Spleen (tissue), 11 donors: ENCODE results near the gene TECPR1. TPM values are rescaled to one million over a fixed set of nuclear protein-coding genes. Genes with fewer than 3 reads are reported as not detected.

ENCODE experiments used
- DNase-seq: peaks from one replicate; pipeline ENCODE4 v3.0.0-alpha.2; 2020
- H3K27ac ChIP-seq, 8 donors: fragments of 200-600 bp; sonication (generic) in 7 of 8; 1 replicate in 4 of 8; 2 replicates in 4 of 8; pipeline versions ENCODE4 v1.5.0 to v1.8.0; 2016 to 2021; ENCODE audit warnings: inconsistent platforms in 4 of 8, mild to moderate bottlenecking in 4 of 8, moderate library complexity in 1 of 8
- H3K27me3 ChIP-seq, 7 donors: fragments of 200-600 bp; sonication (generic) in 6 of 7; replicated peaks in 1 of 7; 1 replicate in 4 of 7; 2 replicates in 3 of 7; pipeline versions ENCODE4 v1.5.0 to v1.8.0; 2016 to 2021; ENCODE audit warnings: inconsistent platforms in 3 of 7, mild to moderate bottlenecking in 1 of 7
- H3K36me3 ChIP-seq, 6 donors: fragments of 200-600 bp; sonication (generic) in 5 of 6; 1 replicate in 4 of 6; 2 replicates in 2 of 6; pipeline versions ENCODE4 v1.5.0 to v1.8.0; 2016 to 2021; ENCODE audit warnings: inconsistent platforms in 2 of 6
- H3K4me1 ChIP-seq, 6 donors: fragments of 200-600 bp; sonication (generic) in 5 of 6; 1 replicate in 3 of 6; 2 replicates in 3 of 6; pipeline versions ENCODE4 v1.5.0 to v1.8.0; 2016 to 2021; ENCODE audit warnings: inconsistent platforms in 3 of 6
- H3K4me3 ChIP-seq, 8 donors: fragments of 200-600 bp; sonication (generic) in 7 of 8; 1 replicate in 4 of 8; 2 replicates in 4 of 8; pipeline versions ENCODE4 v1.5.0 to v1.8.0; 2016 to 2021; ENCODE audit warnings: inconsistent platforms in 4 of 8, mild to moderate bottlenecking in 4 of 8, moderate library complexity in 2 of 8
- H3K9me3 ChIP-seq, 8 donors: fragments of 200-600 bp; sonication (generic) in 7 of 8; 1 replicate in 4 of 8; 2 replicates in 4 of 8; pipeline versions ENCODE4 v1.5.0 to v1.8.0; 2016 to 2021; ENCODE audit warnings: inconsistent platforms in 4 of 8
- CTCF ChIP-seq, 11 experiments: fragments of 200-600 bp in 7 of 11; fragments of 450-650 bp in 4 of 11; sonication (generic) in 4 of 11; IDR thresholded peaks in 8 of 11; conservative IDR thresholded peaks in 3 of 11; 1 replicate in 7 of 11; 2 replicates in 4 of 11; pipeline versions ENCODE4 v1.4.0 to v1.8.0; 2016 to 2021; ENCODE audit warnings: antibody characterized with exemption in 11 of 11, inconsistent platforms in 4 of 11, mild to moderate bottlenecking in 1 of 11
- POLR2A ChIP-seq, 3 donors: fragments of 450-650 bp; IDR thresholded peaks; one replicate each; pipeline ENCODE4 v1.5.1; 2017; ENCODE audit warnings: antibody characterized with exemption in 3 of 3, mild to moderate bottlenecking in 1 of 3
- POLR2AphosphoS5 ChIP-seq, 3 donors: sonication (generic); formaldehyde crosslinking; IDR thresholded peaks; one replicate each; pipeline ENCODE4 v1.5.1; 2017; ENCODE audit warnings: antibody characterized with exemption in 3 of 3
- WGBS, 5 donors: extraction: QIAGEN DNeasy Blood & Tissue Kit in 3 of 5; methylation state at CpG; one replicate each; pipeline versions ENCODE4 v1.1.5 to v1.1.7; 2013 to 2018; 5-methylcytosine and 5-hydroxymethylcytosine counted together
- intact Hi-C: fragments of 100-400 bp; cut with DNase I; formaldehyde crosslinking; loops from one replicate; pipeline ENCODE4 v1.15.0; 2023; ENCODE audit warnings: low total_unique reads
- polyA plus RNA-seq, 3 donors: library from polyadenylated mRNA; stranded (reverse); fragments of 200-250 nt; gene quantifications; one replicate each; pipeline ENCODE4 v1.2.1, GENCODE V29; 2013
- total RNA-seq, 7 donors: library from RNA; depleted of rRNA in 3 of 7; stranded (reverse); fragments of >200 nt in 3 of 7; fragmentation: NEBNext Ultra II Directional in 4 of 7; extraction: Animal tissue kit (Norgen Biotek cat#: 25700) in 4 of 7; gene quantifications; one replicate each; pipeline versions ENCODE4 v1.1.0 to v1.2.1, GENCODE V29; 2016 to 2021
- donor health status: healthy with polysubstance abuse.
- donor health status: DM: no; HTN: no; CAD: no; lungs with moderate emphysema.
- donor health status: DM: no; HTN: no; CAD: no.
- donor health status: Bipolar disorder and iron deficiency.
- donor health status: healthy.
- donor health status: DM: no; HTN: no; CAD: no.
- donor health status: DM: yes; HTN: yes; CAD: no.

Gene TECPR1
- total and polyA plus RNA-seq, 10 donors = 8.4 to 86.4 (median 40.1) TPM

GRCh38 chr7:98203964-98204605 is 47.9 kb downstream of the TECPR1 start:
- Histone ChIP-seq H3K4me1 (peaks cover 7 to 48% (median 43%) of the 10 kb centered on the region in 6 donors), H3K27me3 (no peaks in the 10 kb centered on the region), H3K4me3 (no peak overlapping the region), H3K36me3 (peaks cover 0 to 62% (median 33%) of the 10 kb centered on the region in 6 donors), H3K9me3 (no peaks in the 10 kb centered on the region), H3K27ac (peak overlapping the region in 1 of 8 donors; percentile 70)
- intact Hi-C loops = no loop called here
- TF ChIP-seq POLR2AphosphoS5 (IDR thresholded peaks at IDR 0.05) (no peak), POLR2A (IDR thresholded peaks at IDR 0.05) (no peak), CTCF (IDR thresholded peaks at IDR 0.05 in 8 of 11, conservative IDR thresholded peaks at IDR 0.05 in 3 of 11) (no peak)
- no peak for DNase-seq
- WGBS, 5 donors = 96 to 99% (median 97%) methylated on average over 18 of the region's 18 CpGs

GRCh38 chr7:98203261-98203963 is 48.6 kb downstream of the TECPR1 start:
- H3K9me3 ChIP-seq = peaks cover 0 to 4% (median 1%) of the 10 kb centered on the region in 8 donors
- H3K36me3 ChIP-seq = peaks cover 0 to 59% (median 33%) of the 10 kb centered on the region in 6 donors
- TF ChIP-seq POLR2AphosphoS5 (IDR thresholded peaks at IDR 0.05) (peak in 1 of 3 donors; percentile 43), POLR2A (IDR thresholded peaks at IDR 0.05) (no peak)
- peak overlapping the region in 3 of 8 donors; percentile 7 to 45 (median 7) for H3K4me3 ChIP-seq
- peak overlapping the region in 4 of 8 donors; percentile 10 to 70 (median 58) for H3K27ac ChIP-seq
- H3K4me1 ChIP-seq = peaks cover 7 to 50% (median 43%) of the 10 kb centered on the region in 6 donors
- intact Hi-C loops = no loop called here
- WGBS, 5 donors = 76 to 84% (median 81%) methylated on average over 24 to 28 of the region's 28 CpGs
- peak; percentile 81 for DNase-seq
- H3K27me3 ChIP-seq = no peaks in the 10 kb centered on the region

GRCh38 chr7:98202367-98203195 is 49.5 kb downstream of the TECPR1 start:
- Histone ChIP-seq H3K27me3 (no peaks in the 10 kb centered on the region), H3K4me1 (peaks cover 7 to 55% (median 45%) of the 10 kb centered on the region in 6 donors), H3K36me3 (peaks cover 0 to 59% (median 33%) of the 10 kb centered on the region in 6 donors), H3K4me3 (peak overlapping the region in 3 of 8 donors; percentile 7 to 45 (median 7)), H3K27ac (peak overlapping the region in 4 of 8 donors; percentile 10 to 70 (median 58)), H3K9me3 (peaks cover 0 to 10% (median 3%) of the 10 kb centered on the region in 8 donors)
- TF ChIP-seq POLR2AphosphoS5 (IDR thresholded peaks at IDR 0.05) (peak in 2 of 3 donors; percentile 62 to 73), POLR2A (IDR thresholded peaks at IDR 0.05) (no peak)
- WGBS, 5 donors = 27 to 59% (median 33%) methylated on average over 15 of the region's 15 CpGs
- intact Hi-C loops = no loop called here
- peak; percentile 91 for DNase-seq

DNA sequence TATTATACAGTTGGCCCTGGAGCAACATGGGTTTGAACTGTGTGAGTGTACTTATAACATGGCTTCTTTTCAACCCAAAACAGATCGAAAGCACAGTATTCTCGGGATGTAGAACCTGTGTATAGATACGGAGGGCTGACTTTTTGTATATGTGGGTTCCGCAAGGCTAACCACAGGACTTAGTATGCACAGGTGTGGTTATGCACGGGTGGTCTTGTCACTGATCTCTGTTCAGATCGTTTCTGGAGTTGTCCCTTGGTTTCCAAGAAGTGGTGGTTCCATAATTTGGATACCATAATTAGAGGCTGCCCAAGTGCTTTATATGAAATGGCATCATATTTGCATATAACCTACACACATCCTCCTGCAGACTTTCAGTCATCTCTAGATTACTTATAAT is 51.7 kb downstream of the TECPR1 start:
- Histone ChIP-seq H3K36me3 (peaks cover 0 to 57% (median 18%) of the 10 kb centered on the region in 6 donors), H3K4me3 (peak overlapping the region in 1 of 8 donors; percentile 15), H3K9me3 (peaks cover 0 to 10% (median 3%) of the 10 kb centered on the region in 8 donors), H3K27me3 (no peaks in the 10 kb centered on the region), H3K4me1 (peaks cover 11 to 70% (median 56%) of the 10 kb centered on the region in 6 donors), H3K27ac (peak overlapping the region in 2 of 8 donors; percentile 10 to 20)
- WGBS, 5 donors = 36 to 75% (median 66%) methylated on average over 6 of the region's 6 CpGs
- DNase-seq = no peak
- intact Hi-C loops = no loop called here
- TF ChIP-seq CTCF (IDR thresholded peaks at IDR 0.05 in 8 of 11, conservative IDR thresholded peaks at IDR 0.05 in 3 of 11) (no peak), POLR2A (IDR thresholded peaks at IDR 0.05) (no peak), POLR2AphosphoS5 (IDR thresholded peaks at IDR 0.05) (no peak)
